ENCODE results near the gene LASP1NB.

Gene LASP1NB

DNA sequence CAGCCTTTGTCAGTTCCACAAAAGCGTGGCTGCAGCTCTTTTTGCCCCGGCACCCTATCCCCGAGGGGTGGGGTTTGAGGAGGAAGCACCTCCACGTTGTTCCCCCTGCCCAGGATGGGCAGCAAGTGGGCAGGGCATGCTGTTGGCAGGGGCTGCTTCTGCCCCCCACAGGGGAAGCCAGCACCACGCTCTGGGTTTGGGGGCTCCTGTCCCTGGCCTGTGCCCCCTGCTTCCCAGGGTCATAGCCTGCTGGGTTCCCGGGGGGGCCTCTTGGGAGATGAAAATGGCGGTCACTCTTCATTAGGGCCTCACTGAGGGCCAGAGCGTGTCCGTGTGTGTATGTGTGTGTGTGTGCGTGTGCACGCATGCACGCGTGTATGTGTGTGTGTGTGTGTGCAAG is 32.8 kb upstream of the LASP1NB start:
- H3K4me1 ChIP-seq (ENCODE audit: insufficient read depth, low read length), result peaks cover 27% of the 10 kb centered on the region
- no peak overlapping the region for H3K27ac ChIP-seq (ENCODE audit: low read depth, low read length)
- no peaks in the 10 kb centered on the region for H3K27me3 ChIP-seq (ENCODE audit: insufficient read depth, low read length)
- H3K79me2 ChIP-seq (ENCODE audit: insufficient read depth, low read length), result peaks cover 97% of the 10 kb centered on the region
- H3K4me3 ChIP-seq (ENCODE audit: insufficient read depth, low read length), result no peak overlapping the region
- peaks cover 77% of the 10 kb centered on the region for H4K20me1 ChIP-seq (ENCODE audit: insufficient read depth, low read length)
- peaks cover 87% of the 10 kb centered on the region for H3K36me3 ChIP-seq (ENCODE audit: insufficient read depth, low read length)
- DNase-seq (ENCODE audit: insufficient read length, low spot score, missing footprints), result peak; percentile 32
- H3K9me3 ChIP-seq (ENCODE audit: low read depth, low read length), result no peaks in the 10 kb centered on the region
- H2AFZ ChIP-seq (ENCODE audit: low read length), result no peak overlapping the region
- TF ChIP-seq, protein P1, sequence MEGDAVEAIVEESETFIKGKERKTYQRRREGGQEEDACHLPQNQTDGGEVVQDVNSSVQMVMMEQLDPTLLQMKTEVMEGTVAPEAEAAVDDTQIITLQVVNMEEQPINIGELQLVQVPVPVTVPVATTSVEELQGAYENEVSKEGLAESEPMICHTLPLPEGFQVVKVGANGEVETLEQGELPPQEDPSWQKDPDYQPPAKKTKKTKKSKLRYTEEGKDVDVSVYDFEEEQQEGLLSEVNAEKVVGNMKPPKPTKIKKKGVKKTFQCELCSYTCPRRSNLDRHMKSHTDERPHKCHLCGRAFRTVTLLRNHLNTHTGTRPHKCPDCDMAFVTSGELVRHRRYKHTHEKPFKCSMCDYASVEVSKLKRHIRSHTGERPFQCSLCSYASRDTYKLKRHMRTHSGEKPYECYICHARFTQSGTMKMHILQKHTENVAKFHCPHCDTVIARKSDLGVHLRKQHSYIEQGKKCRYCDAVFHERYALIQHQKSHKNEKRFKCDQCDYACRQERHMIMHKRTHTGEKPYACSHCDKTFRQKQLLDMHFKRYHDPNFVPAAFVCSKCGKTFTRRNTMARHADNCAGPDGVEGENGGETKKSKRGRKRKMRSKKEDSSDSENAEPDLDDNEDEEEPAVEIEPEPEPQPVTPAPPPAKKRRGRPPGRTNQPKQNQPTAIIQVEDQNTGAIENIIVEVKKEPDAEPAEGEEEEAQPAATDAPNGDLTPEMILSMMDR (IDR thresholded peaks at IDR 0.05; ENCODE audit: extremely low read depth, low read depth, low read length), result no peak
- H3K4me2 ChIP-seq (ENCODE audit: insufficient read depth, low read length), result no peak overlapping the region

DNA sequence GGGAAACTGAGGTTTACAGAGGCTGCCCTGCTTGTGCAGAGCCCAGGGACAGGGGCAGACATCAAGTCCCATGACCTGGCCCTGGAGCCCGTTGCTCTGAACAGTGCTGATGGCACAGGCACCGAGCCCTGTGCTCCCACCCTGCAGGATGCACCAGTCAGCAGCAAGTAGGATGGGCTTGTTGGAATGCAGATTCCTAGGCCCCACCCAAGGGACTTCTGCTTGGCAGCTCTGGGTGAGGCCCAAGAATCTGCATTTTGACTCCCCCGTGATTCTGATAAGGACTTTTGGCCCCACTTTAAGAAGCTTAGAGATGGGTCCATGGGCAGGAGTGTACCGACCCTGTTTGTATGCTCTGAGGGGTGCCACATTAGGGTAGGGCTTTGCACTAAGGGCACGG is 32.3 kb upstream of the LASP1NB start:
- H4K20me1 ChIP-seq (ENCODE audit: insufficient read depth, low read length), result peaks cover 77% of the 10 kb centered on the region

DNA sequence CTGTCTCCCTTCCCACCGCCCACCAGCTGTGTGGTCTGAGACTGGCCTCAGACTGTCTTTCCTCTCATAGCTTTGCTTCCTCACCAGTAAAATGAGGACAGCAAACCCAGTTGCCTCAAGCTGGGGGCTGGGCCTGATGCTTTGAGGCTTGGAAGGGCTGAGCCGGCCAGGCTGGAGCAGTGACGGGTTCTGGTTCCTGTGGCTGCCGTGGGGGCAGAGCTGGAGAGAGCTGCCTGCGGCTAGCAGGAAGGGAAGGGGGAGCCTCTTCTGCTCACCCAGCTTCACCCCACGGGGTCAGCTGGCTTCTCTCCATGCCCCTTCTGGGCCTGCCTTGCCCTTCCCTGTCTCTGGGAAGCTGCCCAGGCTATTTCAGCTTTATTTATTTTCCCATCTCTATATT is 31.8 kb upstream of the LASP1NB start:
- no peak overlapping the region for H3K4me2 ChIP-seq (ENCODE audit: insufficient read depth, low read length)
- H3K4me3 ChIP-seq (ENCODE audit: insufficient read depth, low read length), result no peak overlapping the region
- peak overlapping the region; percentile 42 for H3K27ac ChIP-seq (ENCODE audit: low read depth, low read length)
- H4K20me1 ChIP-seq (ENCODE audit: insufficient read depth, low read length), result peaks cover 76% of the 10 kb centered on the region
- peaks cover 97% of the 10 kb centered on the region for H3K79me2 ChIP-seq (ENCODE audit: insufficient read depth, low read length)
- H2AFZ ChIP-seq (ENCODE audit: low read length), result no peak overlapping the region
- no peaks in the 10 kb centered on the region for H3K9me3 ChIP-seq (ENCODE audit: low read depth, low read length)
- DNase-seq (ENCODE audit: insufficient read length, low spot score, missing footprints), result peak; percentile 95
- peaks cover 87% of the 10 kb centered on the region for H3K36me3 ChIP-seq (ENCODE audit: insufficient read depth, low read length)
- no peaks in the 10 kb centered on the region for H3K27me3 ChIP-seq (ENCODE audit: insufficient read depth, low read length)
- TF ChIP-seq, protein P1 (IDR thresholded peaks at IDR 0.05; ENCODE audit: extremely low read depth, low read depth, low read length), result no peak
- peaks cover 36% of the 10 kb centered on the region for H3K4me1 ChIP-seq (ENCODE audit: insufficient read depth, low read length)

More for the DNA sequence above, 32.3 kb upstream of the LASP1NB start:
- H3K79me2 ChIP-seq (ENCODE audit: insufficient read depth, low read length), result peaks cover 97% of the 10 kb centered on the region
- peaks cover 32% of the 10 kb centered on the region for H3K4me1 ChIP-seq (ENCODE audit: insufficient read depth, low read length)
- H2AFZ ChIP-seq (ENCODE audit: low read length), result no peak overlapping the region
- peak; percentile 72 for DNase-seq (ENCODE audit: insufficient read length, low spot score, missing footprints)
- H3K27me3 ChIP-seq (ENCODE audit: insufficient read depth, low read length), result no peaks in the 10 kb centered on the region
- H3K36me3 ChIP-seq (ENCODE audit: insufficient read depth, low read length), result peaks cover 87% of the 10 kb centered on the region
- no peak overlapping the region for H3K4me3 ChIP-seq (ENCODE audit: insufficient read depth, low read length)
- no peak overlapping the region for H3K4me2 ChIP-seq (ENCODE audit: insufficient read depth, low read length)
- peak overlapping the region; percentile 42 for H3K27ac ChIP-seq (ENCODE audit: low read depth, low read length)
- no peaks in the 10 kb centered on the region for H3K9me3 ChIP-seq (ENCODE audit: low read depth, low read length)
- TF ChIP-seq, protein P1 (IDR thresholded peaks at IDR 0.05; ENCODE audit: extremely low read depth, low read depth, low read length), result no peak

DNA sequence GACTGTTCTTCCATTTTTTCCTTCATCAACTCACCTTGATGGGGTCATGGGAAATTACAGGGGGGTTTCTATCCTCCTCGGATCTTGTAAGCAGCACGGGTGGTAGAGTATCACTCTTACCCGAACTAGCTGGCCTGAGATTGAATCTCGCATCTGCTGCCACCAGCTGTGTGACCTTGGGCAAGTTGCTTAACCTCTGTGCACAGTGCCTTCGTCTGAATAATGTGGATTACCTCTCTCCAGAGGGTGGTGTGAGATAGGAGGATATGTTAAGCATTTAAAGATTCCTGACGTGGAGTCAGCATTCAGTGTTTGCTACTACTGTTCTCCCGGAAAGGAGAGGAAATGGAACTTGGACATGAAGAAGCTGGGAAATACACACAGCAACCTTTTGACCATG is 31.1 kb upstream of the LASP1NB start:
- Histone ChIP-seq H3K9me3 (ENCODE audit: low read depth, low read length) (no peaks in the 10 kb centered on the region), H3K27ac (ENCODE audit: low read depth, low read length) (peak overlapping the region; percentile 42), H3K4me3 (ENCODE audit: insufficient read depth, low read length) (no peak overlapping the region), H3K79me2 (ENCODE audit: insufficient read depth, low read length) (peaks cover 97% of the 10 kb centered on the region), H2AFZ (ENCODE audit: low read length) (no peak overlapping the region), H3K36me3 (ENCODE audit: insufficient read depth, low read length) (peaks cover 91% of the 10 kb centered on the region), H4K20me1 (ENCODE audit: insufficient read depth, low read length) (peaks cover 74% of the 10 kb centered on the region), H3K27me3 (ENCODE audit: insufficient read depth, low read length) (no peaks in the 10 kb centered on the region), H3K4me2 (ENCODE audit: insufficient read depth, low read length) (no peak overlapping the region), H3K4me1 (ENCODE audit: insufficient read depth, low read length) (peaks cover 42% of the 10 kb centered on the region)
- peak; percentile 47 for DNase-seq (ENCODE audit: insufficient read length, low spot score, missing footprints)
- TF ChIP-seq, protein P1 (IDR thresholded peaks at IDR 0.05; ENCODE audit: extremely low read depth, low read depth, low read length), result no peak

All from osteoblast (primary cell).